HepG2 (cell line): Measurements from ENCODE around the gene APOA1. TPM values are rescaled to one million over a fixed set of nuclear protein-coding genes. Genes with fewer than 3 reads are reported as not detected.
A peak's percentile ranks its signal among the peaks of the same experiment; 100 is the strongest.

Experiments
- CBX5 ChIP-seq: sonication (generic); formaldehyde crosslinking; IDR thresholded peaks from 2 replicates; pipeline ENCODE4 v1.4.0; 2020; ENCODE audit warnings: missing genetic modification reagents, borderline replicate concordance
- CEBPG ChIP-seq: IDR thresholded peaks from 2 replicates; pipeline ENCODE4 v1.6.1; 2016
- CREB1 ChIP-seq, 2 experiments: fragments of 450-650 bp in 1 of 2; IDR thresholded peaks; 2 replicates each; pipeline ENCODE4 v1.6.1; 2016 to 2017; ENCODE audit warnings: control low read depth in 1 of 2, mild to moderate bottlenecking in 1 of 2, missing compliant biosample characterization in 1 of 2, missing genetic modification characterization in 1 of 2
- CREBL2 ChIP-seq: sonication (generic); formaldehyde crosslinking; IDR thresholded peaks from 2 replicates; pipeline ENCODE4 v1.8.1; 2023; ENCODE audit warnings: missing genetic modification reagents, mild to moderate bottlenecking, borderline replicate concordance
- HDAC2 ChIP-seq: sonication (generic); formaldehyde crosslinking; IDR thresholded peaks from 2 replicates; pipeline ENCODE4 v1.4.0; 2020; ENCODE audit warnings: missing genetic modification reagents
- HNF1B ChIP-seq: sonication (generic); formaldehyde crosslinking; IDR thresholded peaks from 2 replicates; pipeline ENCODE4 v1.5.1; 2020; ENCODE audit warnings: mild to moderate bottlenecking, moderate library complexity, missing genetic modification reagents
- MED8 ChIP-seq: sonication (generic); formaldehyde crosslinking; IDR thresholded peaks from 2 replicates; pipeline ENCODE4 v1.8.1; 2023; ENCODE audit warnings: mild to moderate bottlenecking, missing genetic modification reagents; ENCODE audit not compliant: insufficient replicate concordance
- NR1H2 ChIP-seq: sonication (generic); formaldehyde crosslinking; IDR thresholded peaks from 2 replicates; pipeline ENCODE4 v1.8.1; 2022; ENCODE audit warnings: low read depth, missing genetic modification reagents, borderline replicate concordance
- ONECUT2 ChIP-seq: sonication (generic); formaldehyde crosslinking; IDR thresholded peaks from 2 replicates; pipeline ENCODE4 v1.4.0; 2020; ENCODE audit warnings: missing genetic modification reagents
- POGK ChIP-seq: sonication (generic); formaldehyde crosslinking; conservative IDR thresholded peaks from 2 replicates; pipeline ENCODE4 v1.8.0; 2022; ENCODE audit warnings: mild to moderate bottlenecking, moderate library complexity, missing genetic modification reagents
- REL ChIP-seq: sonication (generic); formaldehyde crosslinking; conservative IDR thresholded peaks from 2 replicates; pipeline ENCODE4 v1.8.0; 2022; ENCODE audit warnings: mild to moderate bottlenecking, missing genetic modification reagents, moderate library complexity
- SSRP1 ChIP-seq: IDR thresholded peaks from 2 replicates; pipeline ENCODE4 v1.6.1; 2016; ENCODE audit warnings: control low read depth
- TFDP2 ChIP-seq: sonication (generic); formaldehyde crosslinking; IDR thresholded peaks from 2 replicates; pipeline ENCODE4 v1.4.0; 2020; ENCODE audit warnings: missing genetic modification reagents
- U2AF2 ChIP-seq: fragments of 200-400 bp; formaldehyde crosslinking; IDR thresholded peaks from 2 replicates; pipeline ENCODE4 v1.6.1; 2017; ENCODE audit warnings: low read depth, mild to moderate bottlenecking, low read length
- ZNF138 ChIP-seq: sonication (generic); formaldehyde crosslinking; IDR thresholded peaks from 2 replicates; pipeline ENCODE4 v1.5.0; 2020; ENCODE audit warnings: mild to moderate bottlenecking, low read depth, missing genetic modification reagents
- ZNF331 ChIP-seq: sonication (generic); formaldehyde crosslinking; IDR thresholded peaks from 2 replicates; pipeline ENCODE4 v1.4.0; 2020; ENCODE audit warnings: missing genetic modification reagents
- ZNF446 ChIP-seq: sonication (generic); formaldehyde crosslinking; IDR thresholded peaks from 2 replicates; pipeline ENCODE4 v1.5.0; 2020; ENCODE audit warnings: mild to moderate bottlenecking, missing genetic modification reagents
- ZNF564 ChIP-seq: sonication (generic); formaldehyde crosslinking; IDR thresholded peaks from 2 replicates; pipeline ENCODE4 v1.8.1; 2023; ENCODE audit warnings: mild to moderate bottlenecking, missing genetic modification reagents
- ZNF609 ChIP-seq: sonication (generic); formaldehyde crosslinking; IDR thresholded peaks from 2 replicates; pipeline ENCODE4 v1.4.0; 2020; ENCODE audit warnings: mild to moderate bottlenecking, missing genetic modification reagents, borderline replicate concordance
- polyA plus RNA-seq, 8 experiments: library from polyadenylated mRNA; depleted of rRNA in 3 of 8; stranded (reverse) in 7 of 8; unstranded in 1 of 8; fragments of >200 nt; fragmentation: Illumina TruSeq in 4 of 8; extraction: Trizol in 4 of 8; gene quantifications; 2 replicates each; pipeline versions ENCODE4 v1.2.1 to v1.2.3, GENCODE V29; 2011 to 2016; ENCODE audit warnings: low read depth in 4 of 8, missing spikeins in 1 of 8, mixed read lengths in 1 of 8; ENCODE audit not compliant: insufficient read depth in 1 of 8
- total RNA-seq, 5 experiments: library from RNA; depleted of rRNA; stranded (reverse); fragments of >200 nt; fragmentation: Illumina TruSeq; extraction: Trizol; gene quantifications; 2 replicates each; pipeline ENCODE4 v1.2.3, GENCODE V29; 2016; ENCODE audit warnings: low read depth in 1 of 5

APOA1 gene
- total and polyA plus RNA-seq, 2 of the 13 experiments (the other 11 are each of a cell fraction or from before 2014, with no cell fraction given): 1,973 to 5,485 TPM

- no peak for TF ChIP-seq ZNF446 (CRISPR knock-in tag)
- TF ChIP-seq U2AF2: no peak
- TF ChIP-seq REL (CRISPR knock-in tag): no peak
- peak; percentile 94 for TF ChIP-seq CEBPG
- no peak for TF ChIP-seq TFDP2
- TF ChIP-seq NR1H2 (CRISPR knock-in tag): no peak
- peak; percentile 27; the same call in 1 of the 2 replicates for TF ChIP-seq ZNF564 (CRISPR knock-in tag)
- TF ChIP-seq SSRP1: 0 out of 2 replicates have a peak, but pooled peaks have one; percentile 72
- peak; percentile 47; the same call in 1 of the 2 replicates for TF ChIP-seq POGK (CRISPR knock-in tag)
- no peak for TF ChIP-seq CREBL2
- peak; percentile 98 for TF ChIP-seq ZNF609 (CRISPR knock-in tag)
- no peak for TF ChIP-seq HNF1B (CRISPR knock-in tag)
- TF ChIP-seq ONECUT2: peak; percentile 90
- TF ChIP-seq ZNF331 (CRISPR knock-in tag): peak; percentile 80
- TF ChIP-seq CREB1 (IDR thresholded peaks at IDR 0.05): peak; percentile 89
- peak; percentile 85 for TF ChIP-seq CREB1 (CRISPR knock-in tag; IDR thresholded peaks at IDR 0.05)
- TF ChIP-seq ZNF138 (CRISPR knock-in tag): no peak
- TF ChIP-seq HDAC2 (CRISPR knock-in tag): peak; percentile 96
- peak; percentile 89 for TF ChIP-seq MED8 (CRISPR knock-in tag)
- peak; percentile 25; the same call in 1 of the 2 replicates for TF ChIP-seq CBX5 (CRISPR knock-in tag)
These were observed 28.9 kb downstream of the APOA1 start (continued) for GRCh38 chr11:116808262-116809175.
